Smooth muscle cell of bladder (primary cell): Measurements from ENCODE around the gene KRTAP20-4. TPM values are rescaled to one million over a fixed set of nuclear protein-coding genes. Genes with fewer than 3 reads are reported as not detected.

Source experiments
- total RNA-seq: library from RNA; depleted of rRNA; stranded (reverse); fragments of >200 nt; gene quantifications from 2 replicates; pipeline ENCODE4 v1.2.3, GENCODE V29; 2014

KRTAP20-4 gene
- total RNA-seq = not detected in 2 replicates

DNA sequence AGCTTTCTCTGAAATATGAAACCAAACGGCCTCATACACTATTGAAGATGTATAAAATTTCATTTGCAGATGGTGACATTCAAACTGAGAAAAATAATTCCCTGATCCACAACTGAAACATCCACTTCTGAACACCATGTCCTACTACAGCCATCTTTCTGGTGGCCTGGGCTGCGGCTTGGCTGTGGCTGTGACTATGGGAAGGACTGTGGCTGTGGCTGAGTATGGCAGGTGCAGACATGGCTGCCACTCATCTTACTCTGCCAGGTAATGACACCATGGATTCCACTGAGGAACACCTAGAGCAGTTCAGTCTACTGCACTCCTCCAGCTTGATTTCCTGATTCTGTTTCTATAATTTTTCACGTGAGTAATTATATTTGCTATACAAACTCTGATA lies at the start of gene KRTAP20-4:
KRTAP20-4 (plus strand) TSS at position 106 of the 400 bp plus-strand sequence.

DNA sequence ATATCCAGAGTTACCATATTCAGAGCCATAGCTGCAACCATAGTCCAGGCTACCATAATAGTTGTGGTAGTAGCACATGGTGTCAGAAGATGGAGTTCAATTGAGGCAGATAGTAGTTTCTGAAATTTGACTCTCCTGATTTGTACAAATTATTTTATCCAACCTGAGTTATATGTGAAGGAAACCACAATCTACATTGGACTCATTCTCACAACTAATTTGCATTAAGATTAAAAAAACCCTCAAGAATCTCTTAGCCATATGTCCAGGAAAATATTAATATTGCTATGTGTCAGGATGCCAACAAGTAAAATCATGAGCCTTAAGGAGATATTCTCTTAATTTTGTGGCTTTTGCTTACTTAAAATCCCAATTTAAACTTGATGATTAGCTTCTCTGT lies 30.1 kb upstream of the KRTAP20-4 start, which contains the start of gene KRTAP22-2:
KRTAP22-2 (minus strand) TSS at position 101 of the 400 bp plus-strand sequence.

DNA sequence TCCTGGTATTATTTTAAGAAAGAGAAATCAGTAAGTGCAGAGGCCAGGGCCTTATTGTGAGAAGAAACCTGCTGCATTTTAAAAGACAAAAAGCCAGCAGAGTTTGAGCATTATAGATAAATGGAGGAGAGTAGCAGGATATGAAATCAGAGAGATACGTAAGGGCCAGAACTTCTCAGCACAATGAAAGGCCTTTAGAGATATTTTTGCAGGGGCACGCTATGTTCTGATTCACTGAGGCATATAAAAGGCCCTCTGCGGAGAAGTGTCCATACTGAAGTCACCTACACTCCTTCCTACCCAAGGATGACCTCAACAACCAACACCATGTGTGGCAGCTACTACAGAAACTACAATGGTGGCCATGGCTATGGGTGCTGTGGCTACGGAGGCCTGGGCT lies 28.3 kb upstream of the KRTAP20-4 start, which contains the start of gene KRTAP6-3:
KRTAP6-3 (plus strand) TSS at position 301 of the 400 bp plus-strand sequence; CDS start at position 307, 6 bp downstream.

DNA sequence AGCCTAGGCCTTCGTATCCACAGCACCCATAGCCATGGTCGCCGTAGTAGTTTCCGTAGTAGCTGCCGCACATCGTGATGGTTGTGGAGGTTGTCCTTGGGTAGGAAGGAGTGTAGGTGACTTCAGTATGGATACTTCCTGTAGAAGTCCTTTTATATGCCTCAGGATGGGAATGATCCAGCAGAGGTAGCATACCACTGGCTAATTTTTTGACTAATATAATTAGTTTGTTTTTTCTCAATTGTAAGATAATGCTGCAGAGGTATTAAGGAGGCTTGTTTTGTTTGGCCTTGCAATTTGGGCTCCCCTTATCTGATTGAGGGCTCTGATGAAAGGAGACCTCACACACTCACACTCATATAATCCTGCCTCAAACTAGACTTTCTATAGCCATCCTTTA lies 21.6 kb upstream of the KRTAP20-4 start, which contains the start of gene KRTAP6-2:
KRTAP6-2 (minus strand) TSS at position 101 of the 400 bp plus-strand sequence; CDS start at position 73, 28 bp downstream.

DNA sequence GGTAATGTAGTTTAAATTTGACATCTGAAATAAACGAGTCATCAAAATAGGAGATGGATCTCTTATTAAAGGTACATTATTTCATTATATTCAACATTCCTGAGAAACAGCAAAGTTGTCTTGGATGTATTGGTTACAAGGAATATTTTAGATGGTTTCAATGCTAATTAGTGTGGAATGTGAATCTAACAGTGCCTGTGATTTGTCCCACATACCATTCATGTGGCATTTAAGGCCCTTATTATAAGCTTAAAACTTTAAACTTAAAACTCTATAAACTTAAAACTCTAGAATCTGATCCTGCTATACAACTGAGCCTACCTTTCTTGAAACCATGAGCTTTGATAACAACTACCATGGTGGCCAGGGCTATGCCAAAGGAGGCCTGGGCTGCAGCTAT lies 19.6 kb upstream of the KRTAP20-4 start, which contains the start of gene KRTAP22-1:
KRTAP22-1 (plus strand) TSS at position 301 of the 400 bp plus-strand sequence.

DNA sequence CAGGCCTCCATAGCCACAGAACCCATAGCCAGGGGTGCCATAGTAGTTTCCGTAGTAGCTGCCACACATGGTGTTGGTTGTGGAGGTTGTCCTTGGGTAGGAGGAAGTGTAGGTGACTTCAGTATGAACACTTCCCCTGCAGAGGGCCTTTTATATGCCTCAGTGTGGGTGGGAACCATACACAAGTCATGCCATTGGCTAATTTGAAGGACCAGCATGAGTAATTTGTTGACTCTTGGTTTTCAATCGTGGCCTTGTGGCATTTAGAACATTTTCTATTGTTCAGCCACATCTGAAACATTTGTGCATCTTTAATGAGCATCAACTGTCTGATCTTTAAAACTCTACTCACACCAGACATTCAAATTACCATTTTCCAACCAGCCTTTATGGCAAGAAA lies 6.6 kb upstream of the KRTAP20-4 start, which contains the start of gene KRTAP6-1:
KRTAP6-1 (minus strand) TSS at position 95 of the 400 bp plus-strand sequence; CDS start at position 69, 26 bp downstream.

DNA sequence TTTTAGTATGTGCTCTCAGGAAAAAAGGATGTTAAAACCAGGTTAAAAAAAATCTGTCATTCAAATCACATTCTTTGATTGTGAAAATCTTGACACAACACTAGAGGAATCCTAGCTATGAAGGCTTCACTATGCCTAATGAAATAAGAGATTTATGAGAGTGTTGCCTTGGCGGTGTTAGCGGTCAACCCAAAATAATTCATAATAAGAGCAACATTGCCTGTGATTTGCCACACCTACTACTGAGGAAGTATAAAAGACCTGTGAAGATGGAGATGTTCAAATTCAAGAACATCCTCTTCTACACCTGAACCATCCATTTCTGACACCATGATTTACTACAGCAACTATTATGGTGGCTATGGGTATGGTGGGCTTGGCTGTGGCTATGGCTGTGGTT lies 4.3 kb upstream of the KRTAP20-4 start, which contains the start of gene KRTAP20-1:
KRTAP20-1 (plus strand) TSS at position 301 of the 400 bp plus-strand sequence; CDS start at position 331, 30 bp downstream.

DNA sequence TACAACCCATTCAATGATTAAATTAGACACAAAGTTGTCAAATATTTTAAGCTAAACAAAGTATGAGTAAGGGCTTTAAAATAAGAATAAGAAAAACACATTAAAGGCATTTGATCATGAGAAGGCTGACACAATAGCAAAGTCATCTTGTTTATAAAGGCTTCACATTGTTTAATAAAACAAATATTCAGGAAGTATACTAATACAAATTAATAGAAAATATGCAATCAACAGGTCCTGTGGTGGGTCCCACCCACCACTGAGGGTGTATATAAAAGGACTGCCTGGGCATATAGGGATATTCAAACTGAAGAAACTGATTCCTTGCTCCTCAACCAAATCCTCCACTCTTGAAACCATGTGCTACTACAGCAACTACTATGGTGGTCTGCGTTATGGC lies 14.5 kb downstream of the KRTAP20-4 start, which contains the start of gene KRTAP20-2:
KRTAP20-2 (plus strand) TSS at position 301 of the 400 bp plus-strand sequence; CDS start at position 359, 58 bp downstream.

DNA sequence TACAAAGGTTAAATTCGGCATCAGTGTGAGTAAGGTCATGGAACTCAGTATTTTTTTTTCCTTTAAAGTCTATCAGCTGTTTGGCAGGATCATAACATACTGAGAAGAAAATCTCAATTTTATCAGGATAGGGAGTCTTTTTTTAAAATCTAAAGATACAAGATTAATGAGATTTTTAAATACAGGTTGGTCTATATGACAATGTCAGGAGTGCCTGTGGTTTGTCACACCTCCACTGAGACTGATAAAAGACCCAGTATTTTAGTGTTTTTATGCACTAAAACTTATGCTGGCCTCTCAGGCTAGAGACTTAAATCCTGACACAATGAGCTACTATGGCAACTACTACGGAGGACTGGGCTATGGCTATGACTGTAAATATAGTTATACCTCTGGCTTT lies 22.1 kb downstream of the KRTAP20-4 start, which contains the start of gene KRTAP20-3:
KRTAP20-3 (plus strand) TSS at position 301 of the 400 bp plus-strand sequence.

Other genes starting within 250 kb of the KRTAP20-4 start
- not detected in 2 replicates for gene KRTAP13-2, start 248.4 kb upstream of the KRTAP20-4 start, total RNA-seq
- gene KRTAP13-1, start 224.6 kb upstream of the KRTAP20-4 start, total RNA-seq = not detected in 2 replicates
- not detected in 2 replicates for gene KRTAP13-3, start 194.7 kb upstream of the KRTAP20-4 start, total RNA-seq
- gene KRTAP13-4, start 190.4 kb upstream of the KRTAP20-4 start, total RNA-seq = not detected in 2 replicates
- gene KRTAP15-1, start 180.4 kb upstream of the KRTAP20-4 start, total RNA-seq = not detected in 2 replicates
- gene KRTAP19-1, start 140.3 kb upstream of the KRTAP20-4 start, total RNA-seq = not detected in 2 replicates
- not detected in 2 replicates for gene KRTAP19-2, start 133.2 kb upstream of the KRTAP20-4 start, total RNA-seq
- not detected in 2 replicates for gene KRTAP19-3, start 128.6 kb upstream of the KRTAP20-4 start, total RNA-seq
- gene KRTAP19-4, start 123.5 kb upstream of the KRTAP20-4 start, total RNA-seq = not detected in 2 replicates
- gene KRTAP19-5, start 118.5 kb upstream of the KRTAP20-4 start, total RNA-seq = not detected in 2 replicates
- gene KRTAP19-6, start 78.8 kb upstream of the KRTAP20-4 start, total RNA-seq = not detected in 2 replicates
- not detected in 2 replicates for gene KRTAP19-7, start 59.3 kb upstream of the KRTAP20-4 start, total RNA-seq
- gene KRTAP22-2, start 30.2 kb upstream of the KRTAP20-4 start, total RNA-seq = not detected in 2 replicates
- not detected in 2 replicates for gene KRTAP6-3, start 28.2 kb upstream of the KRTAP20-4 start, total RNA-seq
- not detected in 2 replicates for gene KRTAP6-2, start 21.7 kb upstream of the KRTAP20-4 start, total RNA-seq
- not detected in 2 replicates for gene KRTAP22-1, start 19.5 kb upstream of the KRTAP20-4 start, total RNA-seq
- gene KRTAP6-1, start 6.7 kb upstream of the KRTAP20-4 start, total RNA-seq = not detected in 2 replicates
- gene KRTAP20-1, start 4.2 kb upstream of the KRTAP20-4 start, total RNA-seq = not detected in 2 replicates
- gene KRTAP20-2, start 14.6 kb downstream of the KRTAP20-4 start, total RNA-seq = not detected in 2 replicates
- not detected in 2 replicates for gene KRTAP20-3, start 22.2 kb downstream of the KRTAP20-4 start, total RNA-seq
- not detected in 2 replicates for gene KRTAP21-3, start 98.2 kb downstream of the KRTAP20-4 start, total RNA-seq
- not detected in 2 replicates for gene KRTAP21-2, start 126.6 kb downstream of the KRTAP20-4 start, total RNA-seq
- not detected in 2 replicates for gene KRTAP21-1, start 134.8 kb downstream of the KRTAP20-4 start, total RNA-seq
- not detected in 2 replicates for gene KRTAP8-1, start 192.6 kb downstream of the KRTAP20-4 start, total RNA-seq
- gene KRTAP7-1, start 209.1 kb downstream of the KRTAP20-4 start, total RNA-seq = not detected in 2 replicates